WI38 (cell line): ENCODE measurements around the gene CDCP1.
A peak's percentile ranks its signal among the peaks of the same experiment; 100 is the strongest.
"Not testable (repeated sequence)": the region's sequence is repeated elsewhere in the genome, so short reads cannot be mapped to it uniquely, and the experiment has no call there.

Experiments used
- H3K4me3 ChIP-seq: 2 replicates; pipeline ENCODE4 v1.5.1; 2011; ENCODE audit warnings: low read depth, mild to moderate bottlenecking, control low read depth, low read length
- CTCF ChIP-seq: IDR thresholded peaks from 2 replicates; pipeline ENCODE4 v1.5.1; 2012; ENCODE audit warnings: low read depth, mild to moderate bottlenecking, control low read depth, low read length

Gene CDCP1

GRCh38 chr3:45057557-45057956 is 88.6 kb downstream of the CDCP1 start:
- no peak for TF ChIP-seq CTCF
- H3K4me3 ChIP-seq = no peak overlapping the region

DNA sequence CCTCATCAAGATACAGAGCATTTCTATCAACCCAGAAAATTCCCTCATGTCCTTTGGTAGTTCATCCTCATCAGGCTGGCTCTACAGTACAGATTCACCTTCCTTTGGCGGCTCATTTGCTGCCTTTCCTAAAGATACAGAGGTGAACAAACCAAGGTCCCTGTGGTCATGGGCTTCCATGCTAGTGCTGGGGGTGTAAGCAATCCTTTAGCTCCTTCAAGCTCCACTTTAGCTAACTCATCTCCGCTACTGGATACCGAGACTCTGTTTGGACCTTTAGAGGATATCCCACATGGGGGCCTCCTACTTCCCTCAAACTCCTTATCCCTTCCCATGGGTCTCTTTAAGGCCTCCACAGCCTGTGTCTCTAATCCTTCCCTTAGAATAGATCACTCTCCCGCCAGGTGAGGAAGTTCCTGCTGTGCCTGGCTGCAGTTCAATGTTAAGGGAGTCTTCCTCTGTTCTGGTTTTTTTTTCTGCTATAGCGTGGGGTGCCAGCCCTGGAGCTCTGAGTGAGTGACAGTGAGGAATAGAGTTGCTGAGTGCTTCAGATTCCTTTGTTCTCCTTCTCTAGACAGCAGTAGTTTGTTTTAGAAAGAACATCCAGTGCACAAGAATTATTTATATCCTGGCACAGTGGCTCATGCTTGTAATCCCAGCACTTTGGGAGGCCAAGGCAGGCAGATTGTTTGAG is 89.4 kb downstream of the CDCP1 start:
- H3K4me3 ChIP-seq = peak overlapping the region; percentile 59; the same call in 1 of the 2 replicates

GRCh38 chr3:45055411-45056143 is 90.6 kb downstream of the CDCP1 start:
- TF ChIP-seq CTCF = no peak

More for the DNA sequence above, 89.4 kb downstream of the CDCP1 start:
- no peak for TF ChIP-seq CTCF

GRCh38 chr3:45055032-45055410 is 91.2 kb downstream of the CDCP1 start:
- peak overlapping the region; percentile 59 for H3K4me3 ChIP-seq
- no peak for TF ChIP-seq CTCF

More at GRCh38 chr3:45055411-45056143, 90.6 kb downstream of the CDCP1 start:
- peak overlapping the region; percentile 59 for H3K4me3 ChIP-seq

- H3K4me3 ChIP-seq = no peak overlapping the region; the same call in 1 of the 2 replicates
- no peak for TF ChIP-seq CTCF
These were observed 91.9 kb downstream of the CDCP1 start for GRCh38 chr3:45054196-45054857.

- H3K4me3 ChIP-seq = not testable (repeated sequence)
These were observed 92.4 kb downstream of the CDCP1 start for GRCh38 chr3:45053805-45054195.

DNA sequence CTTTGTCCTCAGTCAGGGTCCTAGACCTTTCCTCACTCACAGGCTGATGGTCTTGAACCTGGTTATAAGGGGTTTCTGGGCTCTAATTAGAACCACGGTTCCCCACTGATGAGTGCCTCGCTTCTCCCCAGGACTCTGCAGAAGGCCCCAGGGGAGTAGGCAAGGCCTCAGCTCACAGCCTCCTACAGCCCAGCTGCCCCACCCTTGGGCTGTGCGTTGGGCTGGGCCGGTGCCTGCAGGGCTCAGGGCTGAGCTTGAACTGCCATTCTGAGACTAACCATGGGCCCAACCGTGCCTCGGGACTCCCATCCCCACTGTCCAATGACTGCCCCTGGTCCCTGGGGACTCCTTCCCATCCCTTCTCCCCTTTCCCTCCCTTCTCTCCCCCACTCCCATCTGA is 94.5 kb downstream of the CDCP1 start:
- H3K4me3 ChIP-seq = no peak overlapping the region
- no peak for TF ChIP-seq CTCF
